Right hindlimb (tissue), 1 donor: ENCODE measurements around the gene SFXN2.
"Not testable (repeated sequence)": the region's sequence is repeated elsewhere in the genome, so short reads cannot be mapped to it uniquely, and the experiment has no call there.

ENCODE experiments used
- DNase-seq: peaks from one replicate; pipeline ENCODE4 v3.0.0-alpha.2; 2018

Gene SFXN2

GRCh38 chr10:102758240-102758932, 44.0 kb downstream of the SFXN2 start:
- no peak for DNase-seq

GRCh38 chr10:102758933-102759262, 44.5 kb downstream of the SFXN2 start:
- not testable (repeated sequence) for DNase-seq

- no peak for DNase-seq
Measured at GRCh38 chr10:102759497-102760210, 45.2 kb downstream of the SFXN2 start.

- no peak for DNase-seq
Measured at GRCh38 chr10:102761981-102762380, 47.5 kb downstream of the SFXN2 start.

- no peak for DNase-seq
Measured at GRCh38 chr10:102762401-102763015, 48.1 kb downstream of the SFXN2 start.

GRCh38 chr10:102763037-102763607, 48.7 kb downstream of the SFXN2 start:
- no peak for DNase-seq

- DNase-seq, result no peak
Measured at GRCh38 chr10:102764470-102765161, 50.2 kb downstream of the SFXN2 start.

GRCh38 chr10:102765336-102765735, 50.9 kb downstream of the SFXN2 start:
- no peak for DNase-seq

GRCh38 chr10:102767428-102768160, 53.2 kb downstream of the SFXN2 start:
- DNase-seq, result no peak

GRCh38 chr10:102769375-102770107, 55.1 kb downstream of the SFXN2 start:
- no peak for DNase-seq

GRCh38 chr10:102770108-102770482, 55.7 kb downstream of the SFXN2 start:
- DNase-seq, result no peak

- no peak for DNase-seq
Measured at GRCh38 chr10:102770792-102771191, 56.4 kb downstream of the SFXN2 start.

- no peak for DNase-seq
Measured at GRCh38 chr10:102773320-102773719, 58.9 kb downstream of the SFXN2 start.

GRCh38 chr10:102773986-102774385, 59.5 kb downstream of the SFXN2 start:
- DNase-seq, result peak; percentile 69

- peak; percentile 44 for DNase-seq
Measured at GRCh38 chr10:102775201-102775934, 60.9 kb downstream of the SFXN2 start.

GRCh38 chr10:102775935-102776669, 61.7 kb downstream of the SFXN2 start:
- peak; percentile 95 for DNase-seq

- DNase-seq, result peak; percentile 95
Measured at GRCh38 chr10:102776779-102777456, 62.5 kb downstream of the SFXN2 start.

- DNase-seq, result peak; percentile 53
Measured at GRCh38 chr10:102777711-102778453, 63.4 kb downstream of the SFXN2 start.

- DNase-seq, result no peak
Measured at GRCh38 chr10:102778781-102779180, 64.3 kb downstream of the SFXN2 start.
